Gastrocnemius medialis (tissue), 4 donors: ENCODE data around the gene FAM209A.

ENCODE experiments used
- CTCF ChIP-seq, 5 experiments: fragments of 450-650 bp in 3 of 5; fragments of 200-600 bp in 2 of 5; sonication (generic) in 2 of 5; IDR thresholded peaks in 4 of 5; conservative IDR thresholded peaks in 1 of 5; 1 replicate in 4 of 5; 2 replicates in 1 of 5; pipeline ENCODE4 v1.5.1; 2016 to 2019; ENCODE audit warnings: antibody characterized with exemption in 5 of 5, mild to moderate bottlenecking in 3 of 5, moderate library complexity in 3 of 5
- POLR2A ChIP-seq, 2 donors: fragments of 450-650 bp; IDR thresholded peaks; one replicate each; pipeline ENCODE4 v1.6.1; 2017; ENCODE audit warnings: antibody characterized with exemption in 2 of 2, mild to moderate bottlenecking in 2 of 2, moderate library complexity in 2 of 2

DNA sequence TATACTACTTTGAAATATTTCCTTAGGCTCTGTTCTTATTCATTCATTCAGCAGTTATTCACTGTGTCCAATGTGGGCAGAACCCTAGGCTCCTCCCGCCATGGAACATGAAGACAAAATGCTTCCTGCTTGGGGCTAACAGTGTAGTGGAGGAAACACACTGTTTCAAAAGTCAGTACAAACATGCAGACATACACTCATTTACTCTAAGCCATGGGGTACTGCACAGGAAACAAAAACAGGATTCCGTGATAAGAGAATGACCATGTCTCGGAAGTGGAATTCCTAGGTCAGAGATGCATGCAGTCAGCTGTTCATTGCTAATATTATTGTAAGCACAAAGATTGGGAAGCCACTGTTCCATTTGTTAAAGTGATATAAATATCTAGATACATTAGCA, 18.4 kb upstream of the FAM209A start:
- TF ChIP-seq CTCF (IDR thresholded peaks at IDR 0.05 in 4 of 5, conservative IDR thresholded peaks at IDR 0.05 in 1 of 5) (no peak), POLR2A (IDR thresholded peaks at IDR 0.05) (no peak)
